H1 (cell line): Measurements from ENCODE around the gene CST8. TPM values are rescaled to one million over a fixed set of nuclear protein-coding genes. Genes with fewer than 3 reads are reported as not detected.
A peak's percentile ranks its signal among the peaks of the same experiment; 100 is the strongest.

Source experiments
- CTCF ChIA-PET: fragments of 300-600 bp; sonication (Branson Sonifier 250); formaldehyde crosslinking; loops from one replicate; lab custom pipeline; 2021; ENCODE audit not compliant: partially characterized antibody; lab: Charles Lee
- POLR2A ChIA-PET: fragments of 300-600 bp; sonication (Branson Sonifier 250); formaldehyde crosslinking; loops from one replicate; lab custom pipeline; 2021; ENCODE audit warnings: inconsistent platforms; ENCODE audit not compliant: partially characterized antibody; lab: Charles Lee
- DNase-seq, 2 experiments: peaks; one replicate each; pipeline versions ENCODE4 v3.0.0 to v3.0.0-alpha.2; 2010 to 2022; ENCODE audit warnings: low spot score in 2 of 2, low read depth in 1 of 2, mixed read lengths in 1 of 2
- FAIRE-seq: peaks from 2 replicates; lab custom pipeline; 2011; peaks lifted over from hg19 to GRCh38; lab: Jason Lieb, UNC
- H2AFZ ChIP-seq: 2 replicates; pipeline ENCODE4 v1.8.1; 2012; ENCODE audit warnings: low read length, inconsistent platforms
- H2AK5ac ChIP-seq: 2 replicates; pipeline ENCODE4 v1.6.1; 2013; ENCODE audit warnings: low read depth, low read length
- H2BK120ac ChIP-seq: replicated peaks from 2 replicates; pipeline ENCODE3; 2013; ENCODE audit warnings: low read depth, low read length, inconsistent platforms
- H2BK12ac ChIP-seq: 2 replicates; pipeline ENCODE4 v1.6.1; 2013; ENCODE audit warnings: low read depth, low read length
- H2BK15ac ChIP-seq: 2 replicates; pipeline ENCODE4 v1.6.1; 2013; ENCODE audit warnings: low read length
- H2BK20ac ChIP-seq: 2 replicates; pipeline ENCODE4 v1.6.1; 2013; ENCODE audit warnings: low read length
- H2BK5ac ChIP-seq: 2 replicates; pipeline ENCODE4 v1.6.1; 2013; ENCODE audit warnings: low read depth, low read length
- H3K14ac ChIP-seq: 2 replicates; pipeline ENCODE4 v1.6.1; 2013; ENCODE audit warnings: inconsistent platforms; ENCODE audit not compliant: insufficient read length
- H3K18ac ChIP-seq: 2 replicates; pipeline ENCODE4 v1.6.1; 2013; ENCODE audit warnings: low read length; ENCODE audit errors: extremely low read depth
- H3K23ac ChIP-seq: 2 replicates; pipeline ENCODE4 v1.6.1; 2013; ENCODE audit warnings: inconsistent platforms; ENCODE audit not compliant: insufficient read length
- H3K23me2 ChIP-seq: 2 replicates; pipeline ENCODE4 v1.6.1; 2013; ENCODE audit warnings: low read depth, low read length
- H3K27ac ChIP-seq: 2 replicates; pipeline ENCODE4 v1.6.1; 2011; ENCODE audit warnings: low read depth, low read length, inconsistent platforms
- H3K27me3 ChIP-seq, 4 experiments: replicated peaks in 1 of 4; 1 replicate in 1 of 4; 2 replicates in 3 of 4; pipeline versions ENCODE4 v1.6.1 to v1.8.1; 2011 to 2013; ENCODE audit warnings: low read length in 3 of 4, mild to moderate bottlenecking in 3 of 4, inconsistent platforms in 2 of 4, mixed read lengths in 2 of 4, moderate library complexity in 1 of 4; ENCODE audit not compliant: control insufficient read depth in 3 of 4, insufficient read depth in 3 of 4; ENCODE audit errors: extremely low read depth in 1 of 4
- H3K36me3 ChIP-seq, 4 experiments: 2 replicates each; pipeline versions ENCODE4 v1.6.1 to v1.8.1; 2011 to 2013; ENCODE audit warnings: mild to moderate bottlenecking in 4 of 4, low read length in 3 of 4, moderate library complexity in 2 of 4, control low read depth in 1 of 4, inconsistent platforms in 1 of 4; ENCODE audit not compliant: insufficient read depth in 4 of 4, control insufficient read depth in 2 of 4
- H3K4ac ChIP-seq: replicated peaks from 2 replicates; pipeline ENCODE3; 2013; ENCODE audit warnings: low read length, low read depth, mixed read lengths, inconsistent platforms; ENCODE audit not compliant: insufficient read length
- H3K4me1 ChIP-seq, 4 experiments: replicated peaks in 1 of 4; 1 replicate in 1 of 4; 2 replicates in 3 of 4; pipeline versions ENCODE4 v1.6.1 to v1.8.1; 2011 to 2013; ENCODE audit warnings: low read length in 3 of 4, inconsistent platforms in 2 of 4, mixed read lengths in 1 of 4; ENCODE audit not compliant: insufficient read depth in 4 of 4, control insufficient read depth in 3 of 4
- H3K4me2 ChIP-seq, 2 experiments: 2 replicates each; pipeline versions ENCODE4 v1.6.1 to v1.8.1; 2011 to 2013; ENCODE audit warnings: low read depth in 2 of 2, low read length in 2 of 2, control low read depth in 1 of 2, inconsistent platforms in 1 of 2, mild to moderate bottlenecking in 1 of 2; ENCODE audit not compliant: insufficient read depth in 1 of 2
- H3K4me3 ChIP-seq, 4 experiments: fragments of 200-600, 300-600 bp in 1 of 4; sonication (generic), shearing (Covaris generic), sonication (Bioruptor Twin) in 1 of 4; 2 replicates each; pipeline versions ENCODE4 v1.5.1 to v1.8.1; 2011 to 2016; ENCODE audit warnings: low read length in 4 of 4, low read depth in 3 of 4, control low read depth in 2 of 4, inconsistent platforms in 2 of 4, mild to moderate bottlenecking in 2 of 4, mixed read lengths in 1 of 4, moderate library complexity in 1 of 4; ENCODE audit not compliant: insufficient read depth in 2 of 4; ENCODE audit errors: extremely low read depth in 1 of 4
- H3K56ac ChIP-seq: replicated peaks from 2 replicates; pipeline ENCODE3; 2013; ENCODE audit warnings: low read depth, mild to moderate bottlenecking, mixed read lengths, low read length, inconsistent platforms; ENCODE audit not compliant: insufficient read length
- H3K79me1 ChIP-seq: 2 replicates; pipeline ENCODE4 v1.6.1; 2013; ENCODE audit warnings: low read depth, low read length, control low read depth
- H3K79me2 ChIP-seq, 2 experiments: 2 replicates each; pipeline versions ENCODE4 v1.6.1 to v1.8.1; 2012 to 2013; ENCODE audit warnings: low read length in 2 of 2, mild to moderate bottlenecking in 2 of 2, inconsistent platforms in 1 of 2; ENCODE audit not compliant: insufficient read depth in 2 of 2, control insufficient read depth in 1 of 2
- H3K9ac ChIP-seq, 4 experiments: replicated peaks in 1 of 4; 1 replicate in 1 of 4; 2 replicates in 3 of 4; pipeline versions ENCODE4 v1.6.1 to v1.8.1; 2011 to 2013; ENCODE audit warnings: low read depth in 3 of 4, low read length in 3 of 4, control low read depth in 2 of 4, mild to moderate bottlenecking in 2 of 4, moderate library complexity in 2 of 4, inconsistent platforms in 1 of 4; ENCODE audit errors: extremely low read depth in 1 of 4
- H3K9me3 ChIP-seq, 2 experiments: 2 replicates each; pipeline versions ENCODE4 v1.6.1 to v1.8.1; 2012 to 2013; ENCODE audit warnings: mild to moderate bottlenecking in 2 of 2, moderate library complexity in 2 of 2, control low read depth in 1 of 2, inconsistent platforms in 1 of 2, low read depth in 1 of 2, low read length in 1 of 2, mixed read lengths in 1 of 2; ENCODE audit not compliant: insufficient read depth in 2 of 2
- H4K20me1 ChIP-seq, 2 experiments: replicated peaks in 1 of 2; 2 replicates each; pipeline versions ENCODE3 to v1.8.1; 2011 to 2013; ENCODE audit warnings: inconsistent platforms in 2 of 2, low read length in 2 of 2, mild to moderate bottlenecking in 1 of 2; ENCODE audit not compliant: insufficient read depth in 2 of 2, control insufficient read depth in 1 of 2
- H4K5ac ChIP-seq: 2 replicates; pipeline ENCODE4 v1.6.1; 2013; ENCODE audit warnings: low read length, low read depth, mixed read lengths, inconsistent platforms; ENCODE audit not compliant: insufficient read length
- H4K8ac ChIP-seq: 2 replicates; pipeline ENCODE4 v1.8.0; 2013; ENCODE audit warnings: mild to moderate bottlenecking, moderate library complexity, low read length, inconsistent platforms; ENCODE audit not compliant: insufficient read depth; ENCODE audit errors: extremely low read depth
- H4K91ac ChIP-seq: replicated peaks from 2 replicates; pipeline ENCODE3; 2013; ENCODE audit warnings: low read length, mixed read lengths, inconsistent platforms; ENCODE audit not compliant: insufficient read length
- MAFK ChIP-seq: IDR thresholded peaks from 2 replicates; pipeline ENCODE4 v1.6.1; 2012; ENCODE audit warnings: low read depth, mild to moderate bottlenecking, improper control_type of control experiment, low read length
- TAF7 ChIP-seq: optimal IDR thresholded peaks from 2 replicates; pipeline ENCODE3; 2011; ENCODE audit warnings: low read depth, mild to moderate bottlenecking, inconsistent platforms, low read length, moderate library complexity, borderline replicate concordance
- WGBS, 2 experiments: shearing (Covaris generic) in 1 of 2; methylation state at CpG; one replicate each; pipeline versions ENCODE4 v1.1.6 to v1.1.7; 2013 to 2015; ENCODE audit warnings: low lambda C conversion rate in 2 of 2, mixed read lengths in 2 of 2, inconsistent platforms in 1 of 2, low coverage in 1 of 2, missing lambda C conversion rate in 1 of 2; ENCODE audit not compliant: insufficient replicate concordance in 2 of 2, insufficient coverage in 1 of 2, insufficient read length in 1 of 2; ENCODE audit errors: extremely low coverage in 1 of 2, missing lambda C conversion rate in 1 of 2; 5-methylcytosine and 5-hydroxymethylcytosine counted together
- polyA plus RNA-seq, 7 experiments: library from polyadenylated mRNA; depleted of rRNA in 3 of 7; stranded (reverse) in 5 of 7; unstranded in 2 of 7; fragments of >200 nt in 5 of 7; fragments of 200-250 nt in 2 of 7; gene quantifications; 1 replicate in 5 of 7; 2 replicates in 1 of 7; 4 replicates in 1 of 7; pipeline versions ENCODE4 v1.2.1 to v1.2.3, GENCODE V29; 2011 to 2013; ENCODE audit warnings: missing spikeins in 2 of 7, mixed read lengths in 2 of 7
- total RNA-seq: library from RNA; stranded (reverse); fragmentation: NEBNext Ultra II Directional; extraction: Animal tissue kit (Norgen Biotek cat#: 25700); gene quantifications from 2 replicates; pipeline ENCODE4 v1.2.1, GENCODE V29; 2021

CST8 gene
- total and polyA plus RNA-seq, 2 of the 8 experiments (the other 6 are each of a cell fraction or from before 2014, with no cell fraction given), result not detected

- ChIA-PET POLR2A (no interaction called here), CTCF (interaction anchor here (0.5 to 1.2 kb wide), 3 partner anchors 9 to 96 kb away, joined by 3 read pairs; no protein-coding TSS in a partner anchor)
- Histone ChIP-seq H3K9ac (no peak overlapping the region), H3K4me3 (no peak overlapping the region), H4K91ac (no peak overlapping the region), H3K23me2 (peaks cover 10% of the 10 kb centered on the region), H2AK5ac (no peak overlapping the region), H2BK20ac (no peak overlapping the region; the same call in 1 of the 2 replicates), H4K5ac (no peak overlapping the region), H3K9me3 (0 out of 4 replicates have a peak, but pooled peaks cover 0 to 5% of the 10 kb centered on the region in 2 experiments), H3K27ac (no peak overlapping the region), H3K79me1 (no peaks in the 10 kb centered on the region), H2BK12ac (0 out of 2 replicates have a peak overlapping the region, but pooled peaks have one; percentile 100), H3K56ac (no peak overlapping the region), H2BK5ac (no peak overlapping the region), H3K23ac (no peak overlapping the region), H3K79me2 (0 out of 4 replicates have a peak, but pooled peaks cover 0 to 4% of the 10 kb centered on the region in 2 experiments), H3K18ac (no peak overlapping the region), H3K14ac (no peak overlapping the region), H3K4me1 (peaks cover 0 to 3% (median 0%) of the 10 kb centered on the region in 4 experiments; a peak in 2 of 7 replicates), H2AFZ (no peak overlapping the region), H4K20me1 (peaks cover 0 to 5% of the 10 kb centered on the region in 2 experiments), H2BK120ac (no peak overlapping the region), H2BK15ac (no peak overlapping the region), H3K4ac (no peak overlapping the region), H3K4me2 (no peak overlapping the region), H3K36me3 (no peaks in the 10 kb centered on the region; a peak in 1 of 8 replicates), H4K8ac (no peak overlapping the region), H3K27me3 (peaks cover 0 to 7% (median 0%) of the 10 kb centered on the region in 4 experiments; a peak in 2 of 7 replicates)
- 86% methylated on average over 1 of the region's 1 CpG; no CpG with 5 or more reads in 1 of the 2 experiments for WGBS, 2 experiments
- TF ChIP-seq MAFK (0 out of 2 replicates have a peak, but pooled peaks have one; percentile 12), TAF7 (no peak)
- FAIRE-seq (no peak), DNase-seq (no peak)
Measured at GRCh38 chr20:23454816-23455215, 36.1 kb upstream of the CST8 start.
